HG03457 (cell line): ENCODE data around the gene KRT76.

Source experiments
- ATAC-seq: cut with Tn5 transposase; IDR thresholded peaks from one replicate; pipeline ENCODE4 v1.9.1; 2021; ENCODE audit warnings: moderate number of reproducible peaks; ENCODE audit not compliant: unreplicated experiment

KRT76 gene

DNA sequence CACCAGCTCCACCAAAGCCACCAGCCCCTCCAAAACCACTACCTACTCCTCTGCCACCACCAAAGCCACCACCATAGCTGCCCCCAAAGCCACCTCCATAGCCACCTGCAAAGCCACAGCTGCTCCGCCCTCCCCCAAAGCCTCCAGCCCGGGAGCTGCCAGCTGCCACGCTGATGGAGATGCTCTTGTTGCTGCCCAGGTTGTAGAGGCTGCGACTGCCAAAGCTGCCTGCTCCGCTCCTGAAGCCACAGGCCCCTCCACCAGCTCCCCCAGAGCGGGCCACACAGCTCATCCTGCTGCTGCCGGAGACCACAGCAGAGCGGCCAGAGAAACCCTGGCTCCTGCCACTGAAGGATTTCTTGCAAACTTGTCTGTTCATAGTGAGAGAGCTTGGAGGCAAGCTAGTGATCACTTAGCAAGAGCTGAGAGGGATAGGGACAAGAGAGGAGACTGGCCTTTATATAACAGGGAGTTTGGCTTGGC lies at the start of gene KRT76:
TSS of gene KRT76 (minus strand) at position 433 of the 483 bp plus-strand sequence. CDS start at position 379, 54 bp downstream.
- ATAC-seq: no peak

DNA sequence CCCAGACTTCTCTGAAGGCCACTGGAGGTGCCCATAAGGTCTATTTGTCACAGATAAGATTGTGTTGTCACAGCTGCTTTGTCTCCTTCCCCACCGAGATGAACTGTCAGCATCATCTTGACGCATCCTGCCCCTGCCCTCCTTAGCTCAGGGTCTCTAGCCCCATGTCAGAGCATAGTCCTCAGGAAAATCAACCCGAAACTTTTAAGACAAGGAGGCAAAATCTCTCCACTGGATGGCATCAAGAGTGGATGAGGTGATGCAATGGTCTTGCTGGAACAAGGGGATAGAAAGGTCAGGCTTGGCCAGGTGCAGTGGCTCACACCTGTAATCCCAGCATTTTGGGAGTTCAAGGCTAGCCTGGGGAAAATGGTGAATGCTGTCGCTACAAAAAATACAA lies 48.8 kb upstream of the KRT76 start:
- no peak for ATAC-seq

DNA sequence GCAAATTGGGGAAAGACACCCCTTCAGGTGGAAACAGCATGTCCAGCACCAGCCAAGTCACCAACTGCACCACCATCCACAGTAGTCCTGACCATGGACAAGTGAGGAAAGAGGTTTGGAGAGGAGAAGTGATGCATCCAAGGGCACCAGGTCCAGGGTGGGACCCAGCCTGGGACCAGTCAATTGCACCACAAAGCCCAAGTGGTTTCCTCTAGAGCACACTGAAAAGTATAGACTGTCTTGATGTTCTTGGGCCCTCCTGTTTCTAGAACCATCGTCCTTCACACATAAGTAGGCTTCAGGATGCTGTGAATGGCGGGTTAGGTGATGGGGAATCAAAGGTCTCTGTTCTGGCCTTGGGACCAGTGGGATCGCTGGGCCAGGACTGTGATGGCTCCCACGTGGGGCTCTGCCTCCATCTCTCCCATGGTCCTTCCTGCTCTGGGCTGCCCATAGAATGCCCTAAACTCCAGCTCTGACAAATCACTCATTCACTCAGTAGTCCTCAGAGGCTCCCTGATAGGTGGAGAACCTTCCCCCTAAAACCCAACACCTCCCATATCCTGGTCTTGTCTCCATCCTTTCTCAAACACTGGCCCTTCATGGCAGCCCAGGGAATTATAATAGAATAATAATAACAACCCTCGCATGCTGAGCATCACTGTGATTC lies 47.7 kb upstream of the KRT76 start:
- no peak for ATAC-seq

DNA sequence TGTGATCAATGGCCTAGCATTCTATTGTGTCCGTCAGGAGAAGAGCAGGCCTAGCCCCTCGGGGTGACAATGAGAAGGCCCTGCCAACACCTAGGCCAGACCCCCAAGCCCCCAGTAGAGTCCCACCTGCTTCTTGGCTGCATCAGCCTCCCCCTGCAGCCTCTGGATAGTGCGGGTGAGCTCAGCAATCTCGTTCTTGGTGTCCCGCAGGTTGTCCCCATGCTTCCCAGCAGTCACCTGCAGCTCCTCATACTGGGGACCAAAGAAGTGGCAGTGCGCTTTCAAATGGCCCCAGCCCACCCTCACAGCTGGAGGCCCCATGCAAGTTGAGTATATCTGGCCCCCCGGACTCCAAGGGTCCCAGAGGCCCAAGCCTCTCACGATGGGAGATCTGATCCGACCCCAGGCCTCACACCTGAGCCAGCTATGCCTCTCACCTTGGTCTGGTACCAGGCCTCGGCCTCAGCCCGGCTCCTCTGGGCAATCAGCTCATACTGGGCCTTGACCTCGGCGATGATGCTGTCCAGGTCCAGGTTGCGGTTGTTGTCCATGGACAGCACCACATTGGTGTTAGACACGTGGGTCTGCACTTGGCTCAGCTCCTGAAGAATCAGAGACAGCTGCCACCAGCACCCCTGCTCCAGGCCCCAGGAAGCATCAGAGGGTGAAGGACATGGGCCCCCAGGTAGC lies 46.8 kb upstream of the KRT76 start:
- no peak for ATAC-seq

DNA sequence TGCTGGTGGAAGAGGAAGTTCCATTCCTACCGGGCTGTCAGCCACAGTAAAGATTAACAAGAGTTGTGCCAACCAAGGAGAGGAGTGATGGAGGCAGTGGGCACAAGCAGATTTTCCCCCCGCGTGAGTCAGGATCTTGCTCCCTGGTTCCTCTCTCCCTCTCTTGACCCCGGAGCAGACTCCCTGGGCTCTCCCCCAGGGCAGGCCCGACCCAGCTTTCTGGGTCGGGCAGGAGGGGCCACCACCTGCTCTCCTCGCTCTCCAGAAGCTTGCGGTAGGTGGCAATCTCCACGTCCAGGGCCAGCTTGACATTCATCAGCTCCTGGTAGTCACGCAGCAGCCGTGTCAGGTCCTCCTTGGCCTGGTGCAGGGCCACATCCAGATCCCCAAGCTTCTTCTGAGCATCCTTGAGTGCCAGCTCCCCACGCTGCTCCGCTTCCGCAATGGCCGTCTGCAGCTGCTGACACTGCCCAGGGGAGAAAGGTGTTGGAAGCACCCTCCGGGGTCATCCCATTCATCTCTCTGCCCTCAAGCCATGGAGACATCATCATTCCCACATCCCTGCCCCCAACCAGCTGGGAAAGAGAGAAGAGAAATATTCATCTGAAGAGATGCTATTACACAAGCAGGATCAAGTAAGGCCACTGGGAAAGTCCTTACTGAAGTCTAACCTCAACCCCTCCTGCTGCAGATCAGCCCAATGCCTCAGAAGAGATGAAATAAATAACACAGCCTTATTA lies 45.8 kb upstream of the KRT76 start:
- no peak for ATAC-seq

DNA sequence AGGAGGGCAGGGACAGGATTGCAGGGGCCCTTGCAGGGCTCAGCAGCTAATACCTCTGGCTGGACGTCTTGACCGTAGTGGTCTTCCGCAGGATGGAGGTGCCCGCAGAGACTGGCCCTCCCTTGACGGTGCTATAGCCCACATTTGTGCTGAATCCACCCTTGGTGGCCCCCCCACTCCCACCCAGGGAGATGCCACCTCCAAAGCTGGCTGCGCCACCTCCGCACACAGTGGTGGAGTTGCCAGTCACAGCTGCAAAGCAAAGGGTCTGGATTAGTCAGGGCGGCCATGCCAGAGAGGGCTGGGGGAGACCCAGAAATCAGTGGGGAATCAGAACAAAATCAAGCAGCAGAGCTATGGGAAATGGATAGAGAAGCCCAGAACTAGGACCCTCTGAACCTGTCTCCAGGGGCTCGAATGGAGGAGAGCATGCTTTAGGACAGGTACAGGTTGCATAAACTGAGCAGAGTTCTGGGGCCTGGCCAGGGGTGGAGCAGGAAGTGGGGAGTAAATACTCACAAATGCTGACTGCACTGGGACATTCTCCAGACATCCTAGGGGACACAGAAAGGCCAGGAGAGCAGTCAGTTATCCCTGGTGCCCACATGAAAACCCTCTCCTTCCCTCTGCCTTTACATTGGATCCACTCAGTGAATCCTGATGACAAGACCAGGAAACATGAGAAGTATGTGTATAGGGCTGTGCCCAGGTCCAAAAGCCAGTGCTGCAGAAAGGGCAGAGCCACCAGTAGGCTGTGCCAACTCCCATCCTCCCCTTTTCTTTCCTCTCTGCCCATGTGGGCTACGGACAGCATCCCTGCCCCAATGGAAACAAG lies 44.9 kb upstream of the KRT76 start:
- no peak for ATAC-seq

DNA sequence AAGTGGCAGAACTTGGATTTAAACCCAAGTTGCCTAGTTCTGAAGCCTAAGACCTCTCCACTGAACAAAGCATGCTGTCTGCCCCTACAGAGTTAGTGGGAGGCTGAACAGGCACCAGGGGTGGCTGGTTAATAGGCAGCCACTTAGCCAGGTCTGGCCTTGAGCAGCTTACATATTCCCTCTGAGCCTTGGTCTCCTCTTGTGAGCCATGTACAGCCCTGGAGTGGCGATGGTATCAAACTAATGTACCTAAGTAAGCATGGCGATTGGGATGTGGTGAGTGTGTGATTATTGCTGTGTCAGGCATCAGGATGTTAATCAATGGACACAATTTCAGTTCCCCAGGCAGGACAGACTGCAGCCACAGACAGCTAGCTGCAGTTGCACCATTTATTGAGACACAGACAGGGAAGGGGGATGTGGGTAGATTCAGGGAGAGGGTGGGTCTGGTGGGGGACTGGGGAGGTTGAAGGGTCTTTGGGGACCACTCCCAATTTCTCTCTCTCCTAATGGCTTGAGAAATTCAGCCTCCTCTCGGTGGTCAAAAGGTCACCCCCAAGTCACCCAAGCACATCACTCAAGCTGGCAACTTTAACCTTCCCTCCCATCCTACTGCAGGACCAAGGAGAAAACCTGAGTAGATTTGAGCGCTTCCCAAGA lies 44.1 kb upstream of the KRT76 start:
- no peak for ATAC-seq

DNA sequence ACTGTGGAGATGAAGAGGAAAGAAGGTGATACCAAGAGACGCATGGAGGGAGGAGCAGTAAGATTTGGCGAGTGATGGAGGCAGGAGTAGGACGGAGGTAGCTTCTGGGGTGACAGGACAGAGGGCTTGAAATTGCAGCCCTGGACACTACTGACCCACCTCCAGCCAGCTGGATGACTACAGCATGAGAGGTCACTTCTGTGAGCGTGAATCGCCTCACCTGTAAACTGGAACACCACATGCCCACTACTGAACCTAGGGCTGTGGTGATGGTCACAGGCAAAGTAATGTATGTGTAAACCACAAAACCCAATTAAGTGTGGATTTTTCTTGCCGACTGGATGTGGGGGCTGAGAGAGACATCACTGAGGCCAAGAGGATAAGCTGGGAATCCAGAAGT lies 43.4 kb upstream of the KRT76 start:
- ATAC-seq: no peak

DNA sequence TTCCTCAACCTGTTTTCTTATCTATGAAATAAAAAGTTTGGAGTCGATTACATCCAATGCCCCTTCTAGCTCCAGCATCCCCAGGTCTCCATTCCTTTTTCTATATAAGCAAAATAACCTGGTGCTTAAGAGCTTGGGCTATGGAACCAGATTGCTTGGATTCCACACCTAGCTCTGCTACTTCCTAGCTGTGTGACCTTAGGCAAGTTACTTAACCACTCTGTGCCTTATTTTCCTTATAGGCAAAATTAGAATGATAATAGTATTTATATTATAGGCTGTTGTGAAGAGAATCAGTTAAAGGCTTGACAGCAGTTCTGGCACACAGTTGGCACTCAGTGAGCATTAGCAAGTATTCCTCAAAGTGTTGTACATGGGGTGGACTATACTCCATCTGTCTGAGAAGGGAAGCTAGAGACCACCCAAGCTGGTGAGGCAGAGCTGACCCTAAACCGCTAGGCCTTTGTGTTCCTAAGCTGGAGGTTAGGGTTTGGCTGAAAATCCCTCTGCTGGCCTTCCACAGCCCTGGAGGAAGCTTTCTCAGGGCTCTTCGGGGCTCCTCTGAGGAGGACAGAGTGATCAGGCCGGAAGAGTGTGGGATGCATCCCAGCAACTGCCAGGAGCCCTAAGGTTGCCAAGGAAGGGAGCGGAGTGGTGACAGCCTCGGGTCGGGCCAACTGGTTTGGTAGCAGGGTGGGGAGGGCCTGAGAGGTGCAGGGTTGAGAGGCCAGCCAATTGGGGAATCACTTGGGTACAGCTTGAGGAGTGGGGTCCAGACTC lies 42.8 kb upstream of the KRT76 start:
- ATAC-seq: no peak

DNA sequence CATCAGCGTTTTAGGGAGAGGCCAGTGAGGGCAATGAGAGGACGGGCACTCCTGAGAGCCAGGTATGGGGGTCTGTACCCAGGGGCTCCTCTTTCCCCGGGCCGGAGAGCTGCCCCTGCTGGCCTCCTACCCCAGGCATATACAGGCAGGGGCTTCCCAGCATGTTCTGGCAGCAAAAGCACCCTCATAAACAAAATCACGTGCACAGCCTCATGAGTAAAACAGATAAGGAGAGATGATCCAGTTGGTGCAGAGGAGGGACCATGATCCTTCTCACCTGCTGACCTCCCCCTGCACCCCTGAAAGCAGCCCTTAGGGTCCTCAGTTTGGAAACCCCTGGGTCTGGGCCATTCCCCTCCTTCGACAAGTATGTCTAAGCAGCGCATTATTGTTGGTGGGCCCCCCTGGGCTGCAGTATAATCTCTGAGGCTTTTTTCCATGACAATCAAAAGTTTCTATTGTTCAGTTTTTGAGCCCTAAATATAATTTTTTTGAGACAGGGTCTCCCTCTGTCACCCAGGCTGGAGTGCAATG lies 41.8 kb upstream of the KRT76 start:
- no peak for ATAC-seq

DNA sequence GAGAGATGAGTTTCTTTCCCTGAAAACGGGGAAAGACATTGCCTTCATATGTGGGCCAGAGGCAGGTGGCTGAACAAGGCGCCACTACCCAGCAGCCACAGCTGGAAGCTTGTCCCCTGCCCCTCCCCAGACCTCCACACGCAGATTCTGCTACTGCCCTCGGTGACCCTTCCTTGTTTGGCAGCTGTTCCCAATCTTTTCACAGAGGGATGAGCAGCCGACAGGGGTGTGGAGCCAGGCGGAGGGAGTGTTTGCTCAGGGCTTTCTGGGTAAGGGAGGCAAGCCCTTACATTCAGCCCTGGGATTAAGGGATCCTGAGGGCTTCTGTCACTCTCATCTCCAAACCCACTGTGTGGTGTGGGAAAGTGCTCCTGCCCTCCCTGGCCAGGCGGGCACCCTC lies 41.2 kb upstream of the KRT76 start:
- ATAC-seq: no peak

DNA sequence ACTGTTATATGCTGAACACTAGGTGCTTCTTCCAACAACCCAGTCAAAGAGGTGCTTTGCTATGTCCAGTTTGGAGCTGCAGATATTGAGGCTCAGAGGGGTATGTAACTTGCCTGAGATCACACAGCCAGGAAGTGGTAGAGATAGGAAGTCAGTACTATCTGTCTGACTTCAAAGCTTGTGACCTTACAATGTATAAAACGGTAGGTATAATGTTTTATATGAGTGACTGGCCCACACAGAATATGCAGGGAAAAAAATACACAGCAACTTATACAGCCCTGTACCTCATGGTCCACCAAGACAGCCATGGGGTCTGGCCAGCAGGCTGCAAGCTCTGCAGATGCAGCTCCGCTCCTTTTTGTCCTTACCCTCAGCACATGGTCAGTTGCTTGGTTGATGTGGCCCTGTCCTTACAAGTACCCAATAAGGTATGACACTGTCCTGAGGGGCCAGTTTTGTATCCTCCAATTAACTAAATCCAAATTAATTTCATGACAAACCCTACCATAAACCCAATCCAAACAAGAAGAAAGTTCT lies 40.6 kb upstream of the KRT76 start:
- ATAC-seq: no peak

DNA sequence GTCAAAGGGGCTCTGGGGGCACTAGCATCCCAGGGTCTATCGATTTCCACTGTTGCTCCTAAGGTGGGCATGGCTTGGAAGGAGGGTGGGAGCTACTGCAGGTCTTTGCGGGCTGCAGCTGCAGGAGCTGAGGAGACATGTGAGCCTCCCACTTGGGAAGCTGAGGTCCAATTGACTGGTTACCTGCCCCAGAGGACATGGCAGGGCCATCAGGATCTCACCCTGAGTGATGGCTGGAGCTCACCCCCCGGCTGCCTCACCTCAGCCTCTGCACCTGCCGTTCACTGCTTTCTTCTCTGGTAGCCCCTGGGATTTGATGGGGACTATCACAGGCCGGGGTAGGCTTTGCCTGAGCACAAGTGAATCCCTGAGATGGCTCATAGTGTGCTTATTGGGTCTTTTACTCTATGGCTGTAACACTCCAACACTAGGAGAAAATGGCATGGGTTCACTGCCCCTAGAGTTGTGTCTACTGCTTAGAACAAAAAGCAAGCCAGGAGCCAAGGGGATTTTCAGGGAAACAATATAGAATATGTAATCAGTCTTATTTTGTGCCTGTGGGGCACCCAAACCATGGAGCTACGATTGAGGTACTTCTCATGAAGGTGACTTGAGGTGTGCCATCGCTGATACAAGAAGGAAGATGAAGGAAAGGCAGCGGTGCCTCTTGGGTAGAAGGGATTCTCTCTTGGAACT lies 40.0 kb upstream of the KRT76 start:
- ATAC-seq: no peak

DNA sequence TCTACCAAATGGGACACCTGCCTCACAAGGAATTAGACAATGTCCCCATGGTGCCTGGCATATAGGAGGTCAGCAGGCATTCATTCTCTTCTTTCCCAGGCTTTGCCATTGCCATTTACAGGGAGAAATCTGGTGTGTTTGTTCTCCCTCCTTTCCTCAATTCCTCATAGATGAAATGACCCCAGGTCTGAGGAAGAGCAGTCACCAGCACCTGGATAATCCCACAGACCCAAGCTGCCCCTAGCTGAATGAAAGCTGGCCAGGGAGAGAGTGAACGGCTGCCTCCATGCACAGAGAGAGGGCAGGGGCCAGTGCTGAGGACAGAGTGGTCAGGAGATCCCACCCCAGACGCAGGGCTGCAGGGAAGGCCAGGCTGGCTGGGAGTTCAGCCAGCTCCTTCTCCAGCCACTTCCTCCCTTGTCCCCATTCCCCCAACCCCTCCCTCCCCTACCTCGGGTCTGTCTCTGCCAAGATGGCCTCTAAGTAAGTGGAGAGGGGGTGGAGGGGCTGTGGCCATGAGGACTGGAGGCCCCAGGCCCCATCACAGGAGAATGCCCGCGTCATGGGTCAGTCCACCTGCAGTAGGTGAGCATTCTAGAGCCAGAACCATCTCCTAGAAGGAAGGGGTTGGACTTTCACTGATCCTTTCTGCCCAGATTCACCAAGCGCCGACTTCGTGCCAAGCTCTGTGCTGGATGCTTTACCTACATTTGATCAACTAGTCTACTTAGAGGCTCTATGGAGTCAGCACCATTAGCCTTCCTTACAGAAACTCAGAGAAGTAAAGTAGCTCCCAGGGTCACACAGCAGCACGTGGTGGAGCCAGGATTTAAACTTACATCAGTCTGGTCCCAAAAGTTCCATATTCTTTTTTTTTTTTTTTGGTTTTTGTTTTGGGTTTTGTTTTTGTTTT lies 38.8 kb upstream of the KRT76 start:
- ATAC-seq: no peak

DNA sequence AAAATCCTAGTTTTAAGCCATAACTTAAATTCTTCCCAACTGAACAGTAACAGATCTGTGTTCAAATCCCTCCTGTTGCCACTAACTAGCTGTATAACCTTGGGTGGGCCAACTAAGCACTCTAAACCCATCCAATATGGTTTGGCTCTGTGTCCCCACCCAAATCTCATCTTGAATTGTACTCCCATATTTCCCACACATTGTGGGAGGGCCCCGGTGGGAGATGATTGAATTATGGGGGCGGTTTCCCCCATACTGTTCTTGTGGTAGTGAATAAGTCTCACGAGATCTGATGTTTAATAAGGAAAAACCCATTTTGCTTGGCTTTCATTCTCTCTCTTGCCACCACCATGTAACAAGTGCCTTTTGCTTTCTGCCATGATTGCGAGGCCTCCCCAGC lies 38.0 kb upstream of the KRT76 start:
- no peak for ATAC-seq

DNA sequence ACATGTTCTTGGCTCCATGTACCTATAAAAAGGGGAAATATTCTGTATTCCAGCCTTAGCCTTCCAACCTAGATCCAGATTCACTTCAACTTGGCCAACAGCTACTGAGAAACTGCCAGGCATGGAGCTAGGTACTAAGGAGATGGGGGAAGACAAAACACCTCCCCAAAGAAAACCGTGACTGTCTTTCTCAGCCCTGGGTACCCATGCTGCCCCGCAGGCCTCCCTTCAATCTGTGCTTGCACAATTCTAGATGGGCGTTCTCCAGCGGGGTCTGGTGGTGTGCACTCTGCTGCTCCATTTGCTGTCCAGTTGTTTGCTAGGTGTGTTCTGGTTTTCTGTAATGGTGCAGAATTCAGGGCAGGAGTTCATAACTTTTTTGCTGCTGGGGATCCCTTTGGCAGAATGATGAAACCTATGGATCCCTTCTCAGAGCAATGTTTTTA lies 37.6 kb upstream of the KRT76 start:
- no peak for ATAC-seq

DNA sequence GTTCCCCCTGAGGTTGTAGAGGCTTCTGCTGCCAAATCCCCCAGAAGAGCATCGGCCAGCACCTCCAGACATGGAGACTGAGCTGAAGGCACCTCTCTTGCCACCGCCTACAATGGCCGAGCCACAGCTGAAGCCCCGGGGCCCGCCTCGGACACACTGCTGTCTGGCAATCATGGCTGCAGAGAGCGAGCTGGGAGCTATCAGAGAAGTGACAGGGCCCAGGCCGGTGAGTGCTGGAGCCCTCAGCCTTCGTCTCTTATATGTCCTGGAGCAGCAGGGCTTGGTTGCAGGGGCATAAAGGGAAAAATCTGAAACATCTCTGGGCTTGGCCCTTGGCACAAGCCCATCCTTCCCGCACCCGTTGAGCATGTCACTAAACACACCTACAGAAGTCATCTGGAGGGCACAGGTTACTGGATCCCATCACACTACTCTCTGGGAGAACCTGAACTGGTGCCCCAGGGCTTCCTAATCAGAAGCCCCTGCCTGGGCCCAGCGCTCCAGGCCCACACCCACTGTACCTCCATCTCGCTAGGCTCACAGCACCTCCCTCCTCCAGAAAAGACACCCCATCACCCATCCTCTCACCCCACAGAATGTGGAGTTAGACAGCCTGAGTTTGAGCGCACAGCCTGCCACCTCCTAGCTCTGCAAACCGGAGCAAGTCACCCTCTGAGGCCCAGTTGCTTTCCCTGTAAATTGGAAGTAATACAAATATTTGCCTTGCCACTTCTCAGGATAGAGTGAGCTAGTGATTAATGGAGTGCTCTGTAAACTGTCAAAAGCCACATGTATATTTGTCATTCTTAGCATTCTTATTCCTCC lies 37.0 kb upstream of the KRT76 start, which contains the start of gene KRT4:
TSS of gene KRT4 (minus strand) at position 232 of the 825 bp plus-strand sequence. CDS start at position 174, 58 bp downstream.
- no peak for ATAC-seq
